GM18511 (cell line): Measurements from ENCODE around the gene RBMXL2.

ENCODE experiments used
- ATAC-seq: cut with Tn5 transposase; IDR thresholded peaks from one replicate; pipeline ENCODE4 v1.9.1; 2021; ENCODE audit warnings: mild to moderate bottlenecking, moderate library complexity; ENCODE audit not compliant: unreplicated experiment

Gene RBMXL2

GRCh38 chr11:7088921-7089320 lies at the start of gene RBMXL2:
RBMXL2 (plus strand) TSS chr11:7088998; CDS start chr11:7089121, 123 bp downstream.
- ATAC-seq = no peak

GRCh38 chr11:7046474-7047175 lies 42.2 kb upstream of the RBMXL2 start:
- ATAC-seq = no peak

DNA sequence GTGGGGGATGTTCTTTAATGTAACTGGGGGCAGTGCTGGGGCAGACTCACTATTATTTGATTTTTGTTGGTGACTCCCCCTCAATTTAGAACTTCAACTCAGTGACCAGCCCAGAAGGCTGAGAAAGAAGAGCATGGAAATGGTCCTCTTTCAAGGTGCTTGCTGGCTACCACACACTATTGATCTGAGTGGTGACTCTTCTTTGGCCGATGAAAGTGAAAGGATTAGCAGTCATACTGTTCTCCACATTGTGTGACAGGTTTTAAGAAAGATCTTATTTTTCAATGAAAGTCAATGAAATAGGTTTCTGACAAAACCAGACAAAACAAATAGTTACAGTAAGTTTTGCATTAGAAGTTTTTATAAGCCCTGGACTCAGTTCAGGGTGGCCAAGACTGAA lies 38.6 kb upstream of the RBMXL2 start:
- no peak for ATAC-seq

GRCh38 chr11:7056828-7057513 lies 31.8 kb upstream of the RBMXL2 start:
- ATAC-seq = no peak

DNA sequence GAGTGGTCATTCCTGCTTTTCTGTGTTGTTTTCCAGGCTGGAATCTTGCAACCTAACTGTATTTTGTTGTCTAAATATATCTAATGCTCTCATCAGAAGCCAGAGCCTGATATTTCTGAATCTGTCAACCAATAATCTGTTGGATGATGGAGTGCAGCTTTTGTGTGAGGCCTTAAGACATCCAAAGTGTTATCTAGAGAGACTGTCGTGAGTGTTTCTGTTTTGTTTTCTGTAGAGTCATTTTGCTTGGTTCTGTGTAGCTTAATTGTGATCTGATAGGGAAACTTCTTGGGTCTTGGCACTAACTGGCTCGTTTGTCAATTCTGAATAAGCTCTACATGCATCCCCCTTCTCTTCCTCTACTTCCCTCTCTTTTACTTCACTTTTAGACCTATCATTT lies 31.2 kb upstream of the RBMXL2 start:
- ATAC-seq = no peak

- no peak for ATAC-seq
Measured at GRCh38 chr11:7060868-7061267, 27.9 kb upstream of the RBMXL2 start.

- ATAC-seq = no peak
Measured at GRCh38 chr11:7062534-7062933, 26.3 kb upstream of the RBMXL2 start.

DNA sequence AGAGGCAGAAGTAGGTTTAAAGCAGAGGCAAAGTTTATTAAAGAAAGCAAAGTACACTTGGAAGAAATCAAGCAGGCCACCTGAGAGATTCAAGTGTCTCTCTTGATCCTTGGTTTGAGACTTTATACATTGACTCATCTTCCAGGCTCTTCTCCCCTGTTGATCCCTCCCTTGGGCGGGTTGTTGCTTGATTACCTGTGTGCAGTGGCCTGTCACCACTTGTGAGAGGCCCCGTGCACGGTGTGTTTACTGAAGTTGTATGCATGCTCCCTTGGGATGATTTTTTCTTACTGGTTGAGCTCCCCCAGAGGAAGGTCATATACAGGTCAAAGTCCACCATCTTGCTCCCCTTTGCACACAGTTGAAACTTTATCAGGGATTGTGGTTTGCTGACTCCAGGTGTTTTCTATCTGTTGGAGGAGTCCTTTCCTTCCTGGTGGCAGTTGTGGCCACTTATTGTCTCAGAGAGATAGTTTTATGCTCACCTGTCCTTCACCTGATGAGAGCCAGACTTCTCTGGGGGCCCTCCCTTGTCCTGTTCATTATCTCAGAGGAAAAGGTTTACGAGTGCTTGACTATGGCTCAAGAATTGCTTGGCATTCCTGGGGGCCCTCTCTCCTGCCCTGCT lies 16.3 kb upstream of the RBMXL2 start:
- no peak for ATAC-seq

GRCh38 chr11:7077101-7077500 lies 11.7 kb upstream of the RBMXL2 start:
- ATAC-seq = no peak

- no peak for ATAC-seq
Measured at GRCh38 chr11:7079545-7080135, 9.2 kb upstream of the RBMXL2 start.

DNA sequence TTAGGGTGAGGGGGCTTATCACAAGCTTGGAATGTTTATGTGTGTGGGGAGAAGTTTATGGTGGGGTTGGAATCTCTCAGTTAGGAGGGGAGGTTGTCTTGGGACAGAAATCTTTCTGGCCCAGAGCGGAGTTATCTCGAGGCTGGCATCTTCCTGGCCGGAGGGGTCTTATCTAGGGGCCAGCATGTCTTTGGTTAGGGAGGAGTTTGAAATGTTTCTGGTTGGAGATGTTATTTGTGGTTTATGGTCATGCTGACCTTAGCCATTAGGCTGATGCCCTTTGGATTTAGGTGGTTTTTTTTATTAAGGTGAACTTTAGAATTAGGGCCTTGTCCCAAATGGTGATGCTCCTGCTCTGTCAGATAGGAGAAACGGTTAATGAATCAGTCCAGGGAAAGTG lies 7.9 kb upstream of the RBMXL2 start:
- no peak for ATAC-seq

GRCh38 chr11:7081441-7081840 lies 7.4 kb upstream of the RBMXL2 start:
- ATAC-seq = no peak

DNA sequence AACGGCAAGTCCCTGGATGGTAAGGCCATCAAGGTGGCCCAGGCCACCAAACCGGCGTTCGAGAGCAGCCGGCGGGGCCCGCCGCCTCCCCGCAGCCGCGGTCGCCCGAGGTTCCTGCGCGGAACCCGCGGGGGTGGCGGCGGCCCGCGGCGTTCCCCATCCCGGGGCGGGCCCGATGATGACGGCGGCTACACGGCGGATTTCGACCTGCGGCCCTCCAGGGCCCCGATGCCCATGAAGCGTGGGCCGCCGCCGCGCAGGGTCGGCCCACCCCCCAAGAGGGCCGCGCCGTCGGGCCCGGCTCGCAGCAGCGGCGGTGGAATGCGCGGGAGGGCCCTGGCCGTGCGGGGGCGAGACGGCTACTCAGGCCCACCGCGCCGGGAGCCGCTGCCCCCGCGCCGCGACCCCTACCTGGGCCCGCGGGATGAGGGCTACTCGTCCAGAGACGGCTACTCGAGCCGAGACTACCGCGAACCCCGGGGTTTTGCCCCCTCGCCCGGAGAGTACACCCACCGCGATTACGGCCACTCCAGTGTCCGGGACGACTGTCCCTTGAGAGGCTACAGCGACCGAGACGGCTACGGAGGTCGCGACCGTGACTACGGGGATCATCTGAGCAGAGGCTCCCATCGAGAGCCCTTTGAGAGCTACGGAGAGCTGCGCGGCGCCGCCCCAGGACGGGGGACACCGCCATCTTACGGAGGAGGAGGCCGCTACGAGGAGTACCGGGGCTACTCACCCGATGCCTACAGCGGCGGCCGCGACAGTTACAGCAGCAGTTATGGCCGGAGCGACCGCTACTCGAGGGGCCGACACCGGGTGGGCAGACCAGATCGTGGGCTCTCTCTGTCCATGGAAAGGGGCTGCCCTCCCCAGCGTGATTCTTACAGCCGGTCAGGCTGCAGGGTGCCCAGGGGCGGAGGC lies 792 bp downstream of the RBMXL2 start:
- ATAC-seq = no peak

GRCh38 chr11:7098235-7098832 lies 9.5 kb downstream of the RBMXL2 start:
- ATAC-seq = peak; percentile 90

GRCh38 chr11:7115780-7116179 lies 27.0 kb downstream of the RBMXL2 start:
- ATAC-seq = no peak

- ATAC-seq = no peak
Measured at GRCh38 chr11:7116370-7116769, 27.6 kb downstream of the RBMXL2 start.

DNA sequence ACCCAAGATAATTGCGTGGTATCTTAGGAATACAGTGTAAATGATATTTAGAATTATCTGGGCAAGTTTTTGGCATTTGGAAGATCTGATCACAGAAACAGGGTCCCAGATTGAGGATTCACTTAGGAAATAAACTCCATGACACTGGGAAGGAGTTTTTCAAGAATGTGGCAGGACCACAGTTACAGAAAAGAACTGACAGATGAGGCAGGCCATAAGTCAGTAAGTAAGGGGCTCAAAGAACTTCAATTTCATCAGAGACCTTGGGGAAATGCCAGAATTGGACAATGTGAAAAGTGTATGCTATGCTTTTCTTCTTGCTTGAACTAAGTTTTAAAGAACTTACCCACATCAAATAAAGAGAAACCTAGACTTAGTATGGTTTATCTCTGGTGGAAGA lies 49.3 kb downstream of the RBMXL2 start:
- ATAC-seq = no peak
